Activated T-cell treated with anti-CD3 and anti-CD28 coated beads for 4 hours (primary cell): Measurements from ENCODE around the gene CDK5R1.
A peak's percentile ranks its signal among the peaks of the same experiment; 100 is the strongest.
"Not testable (repeated sequence)": the region's sequence is repeated elsewhere in the genome, so short reads cannot be mapped to it uniquely, and the experiment has no call there.

Source experiments
- DNase-seq: peaks from one replicate; pipeline ENCODE4 v3.0.0-alpha.2; 2020

The CDK5R1 gene

DNA sequence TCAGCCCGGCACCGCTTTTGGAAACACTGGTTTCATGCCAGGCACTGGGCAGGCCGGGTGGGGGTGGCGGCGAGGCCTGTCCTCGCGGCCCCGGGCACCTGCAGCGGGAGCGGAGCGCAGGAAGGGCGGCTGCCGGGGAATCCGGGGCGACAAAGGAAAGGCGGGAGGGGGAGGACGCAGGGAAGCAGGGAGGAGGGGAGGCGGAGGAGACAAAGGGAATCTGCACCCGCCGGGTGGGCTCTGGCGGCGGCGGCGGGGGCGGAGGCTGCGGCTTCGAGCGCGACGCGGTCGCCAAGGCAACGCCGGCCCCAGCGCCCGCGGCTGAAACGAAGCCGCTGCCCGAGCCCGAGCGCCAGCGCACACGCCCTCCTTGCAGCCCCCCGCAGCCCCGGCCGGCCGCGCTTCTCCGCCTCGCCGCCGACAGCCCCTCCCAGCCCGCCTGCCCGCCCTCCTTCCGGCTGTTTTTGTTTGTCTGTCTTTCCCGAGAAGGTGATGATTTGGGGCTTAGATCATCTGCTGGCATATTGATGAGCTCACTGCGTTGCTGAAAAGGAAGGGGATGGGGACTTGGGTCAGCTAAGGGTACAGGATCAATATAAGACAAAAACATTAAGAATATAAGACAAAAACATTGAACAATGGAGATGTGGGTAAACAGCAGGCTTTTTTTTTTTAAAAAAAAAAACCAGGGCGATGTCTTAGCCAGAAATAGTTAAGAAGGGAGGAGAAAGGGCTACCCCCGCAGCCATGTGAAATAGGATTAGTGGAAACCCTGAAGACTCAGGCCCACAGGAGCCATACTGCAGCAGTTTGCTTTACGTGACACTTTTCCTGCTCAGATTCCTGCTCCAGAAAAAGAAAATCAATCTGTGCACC, 32.7 kb downstream of the CDK5R1 start:
- peak; percentile 42 for DNase-seq

DNA sequence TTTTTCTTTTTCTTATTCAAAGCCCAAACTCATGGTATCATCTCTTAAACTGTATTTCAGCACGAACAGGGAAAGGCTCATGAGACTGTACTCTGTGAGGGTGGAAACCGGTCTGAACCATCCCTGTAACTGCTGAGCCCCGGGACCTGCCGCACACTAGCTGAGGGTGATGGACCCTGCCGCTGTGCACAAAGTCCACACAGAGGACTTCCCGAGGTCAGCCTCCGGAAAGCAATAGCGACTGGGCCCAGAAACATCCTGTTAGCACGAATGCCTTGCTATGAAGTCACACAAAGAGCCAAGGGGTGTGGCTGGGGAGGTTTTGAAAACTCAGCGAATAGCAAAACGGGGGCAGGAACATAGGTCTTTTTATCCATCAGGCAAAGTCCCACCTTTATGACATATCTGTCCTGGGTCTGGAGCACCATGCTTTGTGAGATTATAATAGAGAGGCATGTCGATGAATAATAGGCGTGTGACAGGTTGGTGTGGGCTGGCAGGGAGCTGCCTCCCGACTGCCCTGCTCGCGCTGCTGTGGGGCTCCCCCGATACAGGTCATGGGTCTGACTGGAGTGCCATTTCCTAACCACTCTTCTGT, 33.4 kb downstream of the CDK5R1 start:
- DNase-seq: no peak

DNA sequence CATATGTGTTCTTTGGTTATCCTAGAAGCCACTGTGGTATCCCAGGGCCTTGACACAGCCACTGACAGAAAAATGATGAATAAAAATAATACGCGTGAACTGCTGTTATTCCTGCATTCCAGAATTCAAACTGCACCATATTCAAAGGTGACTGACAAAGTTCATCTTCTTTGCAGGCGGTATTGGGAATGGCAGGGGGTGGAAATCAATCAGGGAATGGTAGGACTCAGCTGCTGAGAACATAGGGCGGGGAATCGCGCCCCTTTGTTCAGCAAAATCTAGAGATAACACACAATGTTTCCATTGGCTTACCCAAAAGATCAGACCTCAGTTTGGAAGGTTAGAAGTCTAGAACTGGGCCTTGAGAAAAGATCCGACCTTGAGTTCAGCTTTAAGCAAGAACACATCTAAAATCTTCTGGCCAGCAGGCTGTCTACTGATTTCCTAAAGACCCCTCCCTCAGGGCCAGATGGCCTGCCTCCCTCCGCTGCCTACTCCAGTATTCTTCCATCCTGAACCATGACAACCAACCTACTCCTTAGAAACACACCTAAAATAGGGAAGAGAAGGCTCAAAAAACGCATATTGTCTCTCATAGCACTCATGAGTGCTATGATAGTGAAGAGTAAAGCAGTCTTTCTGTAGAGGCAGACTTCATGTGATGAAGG, 34.1 kb downstream of the CDK5R1 start:
- DNase-seq: no peak

DNA sequence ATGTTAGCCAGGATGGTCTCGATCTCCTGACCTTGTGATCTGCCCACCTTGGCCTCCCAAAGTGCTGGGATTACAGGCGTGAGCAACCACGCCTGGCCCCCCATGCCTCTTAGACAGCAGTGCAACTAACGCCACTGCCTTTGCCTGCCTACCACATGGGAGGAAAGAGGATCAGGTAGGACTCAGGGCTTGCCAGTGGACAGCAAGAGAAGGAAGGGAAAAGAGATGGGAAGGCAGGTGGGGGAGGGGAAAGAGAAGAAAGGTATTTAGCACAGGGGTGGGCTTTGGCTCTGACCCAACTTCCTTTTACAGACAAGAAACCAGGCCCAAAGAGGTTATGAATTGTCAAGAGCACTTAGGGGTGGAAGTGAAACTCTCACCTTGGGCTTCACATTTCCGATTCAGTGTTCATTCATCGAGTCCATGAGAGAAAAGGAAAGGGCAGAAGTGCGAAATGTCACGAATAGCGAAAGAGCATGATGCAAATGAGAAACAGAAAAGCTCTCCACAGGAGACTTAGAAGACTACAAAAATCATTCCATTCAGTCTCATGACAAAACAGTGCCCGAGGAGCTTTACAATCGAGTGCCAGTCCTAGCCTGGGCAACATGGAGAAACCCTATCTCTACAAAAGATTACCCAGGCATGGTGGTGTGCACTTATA, 36.4 kb downstream of the CDK5R1 start:
- no peak for DNase-seq

DNA sequence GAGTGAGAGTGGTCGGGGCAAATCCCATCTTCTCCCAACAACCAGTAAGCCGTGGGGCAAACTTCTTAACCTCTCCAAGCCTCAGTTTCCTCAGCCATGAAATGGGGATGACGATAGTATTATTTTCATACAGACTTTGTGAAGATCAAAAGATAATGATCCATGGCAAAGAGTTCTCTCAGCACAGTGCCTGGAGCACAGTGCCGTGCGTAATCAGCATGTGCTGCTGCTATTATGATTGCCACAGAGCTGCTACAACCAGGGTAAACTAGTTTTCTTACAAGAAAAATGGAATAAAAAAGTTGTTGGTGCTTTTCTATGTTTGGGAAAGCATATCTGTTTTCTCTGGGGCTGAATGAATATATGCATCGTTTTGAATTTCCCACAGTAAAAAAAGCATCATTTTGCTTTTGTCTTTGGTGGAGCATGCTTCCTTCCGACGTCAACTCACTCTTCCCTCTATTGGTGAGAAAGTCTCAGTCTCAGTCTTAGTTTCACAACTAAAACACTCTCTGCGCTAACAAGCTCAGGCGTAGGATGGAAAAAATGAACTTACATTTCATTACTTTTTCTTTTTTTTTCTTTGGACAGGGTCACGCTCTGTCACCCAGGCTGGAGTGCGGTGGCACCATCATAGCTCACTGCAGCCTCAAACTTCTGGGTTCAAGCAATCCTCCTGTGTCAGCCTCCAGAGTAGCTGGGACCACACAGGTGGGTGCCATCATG, 37.2 kb downstream of the CDK5R1 start:
- DNase-seq: no peak

DNA sequence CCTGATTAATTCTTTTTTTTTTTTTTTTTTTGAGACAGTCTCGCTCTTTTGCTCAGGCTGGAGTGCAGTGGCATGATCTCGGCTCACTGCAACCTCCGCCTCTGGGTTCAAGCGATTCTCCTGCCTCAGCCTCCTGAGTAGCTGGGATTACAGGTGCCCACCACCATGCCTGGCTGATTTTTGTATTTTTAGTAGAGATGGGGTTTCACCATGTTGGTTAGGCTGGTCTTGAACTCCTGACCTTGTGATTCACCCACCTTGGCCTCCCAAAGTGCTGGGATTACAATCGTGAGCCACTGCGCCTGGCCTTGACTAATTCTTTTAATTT, 37.7 kb downstream of the CDK5R1 start:
- not testable (repeated sequence) for DNase-seq

DNA sequence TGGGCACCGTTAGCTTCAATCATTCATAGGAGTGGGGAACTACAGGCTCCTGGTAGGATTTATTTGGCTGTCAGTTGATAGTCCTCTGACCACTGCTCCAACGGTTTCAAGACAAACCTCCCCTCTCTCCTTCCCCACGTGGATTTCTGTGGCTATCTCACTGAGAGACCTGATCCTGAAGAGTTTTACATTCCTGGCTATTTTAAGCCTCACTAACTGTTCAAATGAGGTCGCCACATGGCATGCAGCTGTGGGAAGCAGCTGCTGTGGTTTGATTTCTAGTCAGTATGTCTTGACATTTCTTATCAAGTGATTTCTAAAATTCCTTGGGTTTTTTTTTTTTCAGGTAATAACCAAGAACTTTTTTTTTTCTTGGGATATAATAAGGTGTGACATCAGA, 38.3 kb downstream of the CDK5R1 start:
- DNase-seq: no peak

DNA sequence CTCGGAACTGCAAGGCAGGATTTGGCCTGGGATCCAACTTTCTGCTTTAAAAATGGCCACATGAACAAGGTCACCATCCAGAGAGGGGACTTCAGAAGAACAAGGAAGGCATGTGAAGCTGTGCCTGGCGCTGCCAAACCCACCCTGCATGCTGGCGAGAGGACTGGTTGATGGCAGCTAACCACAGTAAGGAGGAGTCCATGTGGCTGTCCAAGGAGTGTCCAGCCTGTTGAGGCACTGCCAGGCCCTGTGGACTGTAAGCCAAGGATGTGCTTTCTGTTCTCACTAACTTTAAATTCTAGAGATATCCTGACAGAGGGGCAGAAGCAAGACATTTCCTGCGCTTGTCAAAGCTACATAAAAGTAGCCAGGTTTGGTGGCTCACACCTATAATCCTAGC, 40.4 kb downstream of the CDK5R1 start:
- DNase-seq: no peak

DNA sequence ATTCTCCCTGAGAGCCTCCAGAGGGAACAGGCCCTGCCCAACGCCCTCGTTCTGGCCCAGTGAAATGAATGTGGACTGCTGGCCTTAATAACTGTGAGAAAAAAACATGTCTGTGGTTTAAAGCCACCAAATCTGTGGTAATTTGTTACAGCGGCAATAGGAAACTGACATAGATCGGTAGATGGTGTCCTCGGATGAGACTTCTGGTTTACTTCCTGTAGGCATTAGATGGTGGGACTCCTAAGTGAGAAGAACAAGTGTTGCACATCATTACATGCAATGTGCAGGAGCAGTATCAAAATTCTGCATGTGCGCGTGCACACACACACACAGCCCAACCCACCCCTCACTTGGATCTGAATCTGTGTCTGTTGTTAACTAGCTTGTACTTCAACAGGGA, 42.0 kb downstream of the CDK5R1 start:
- no peak for DNase-seq

DNA sequence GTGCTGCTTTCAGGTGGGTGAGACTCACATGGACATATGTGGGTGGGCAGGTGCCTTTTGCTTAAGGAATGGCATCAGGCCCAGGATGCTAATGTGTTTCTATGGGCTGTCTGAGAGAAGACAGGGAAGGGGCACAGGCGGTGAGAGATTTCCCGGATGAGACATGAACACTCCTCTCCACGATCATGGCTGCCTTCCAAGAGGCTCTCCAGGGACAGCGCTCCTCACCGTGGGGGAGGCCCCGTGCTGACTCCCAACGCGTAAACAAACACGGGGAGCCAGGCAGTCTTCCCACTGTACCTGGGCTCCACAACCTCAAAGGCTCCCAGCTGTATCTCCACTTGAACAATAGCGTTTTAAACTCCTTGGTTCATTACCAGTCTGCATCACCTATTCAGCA, 42.8 kb downstream of the CDK5R1 start:
- no peak for DNase-seq

DNA sequence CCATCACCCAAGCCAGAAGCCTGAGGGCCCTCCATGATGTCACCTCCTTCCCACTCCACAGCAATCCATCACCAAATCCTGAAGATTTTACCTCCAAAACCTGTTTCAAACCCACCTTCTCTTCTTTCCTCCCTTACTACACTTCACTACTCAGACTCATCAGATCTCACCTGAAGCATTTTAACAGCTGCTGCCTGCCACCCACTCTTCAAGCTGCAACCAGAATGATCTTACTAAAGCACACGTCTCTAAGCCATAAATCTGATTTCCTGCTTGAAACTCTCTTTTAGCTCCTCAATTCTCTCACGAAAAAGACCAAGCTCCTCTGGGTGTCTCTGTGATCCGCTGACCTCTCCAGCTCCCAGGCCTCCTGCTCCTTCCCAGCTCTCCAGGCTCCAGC, 46.5 kb downstream of the CDK5R1 start:
- no peak for DNase-seq

DNA sequence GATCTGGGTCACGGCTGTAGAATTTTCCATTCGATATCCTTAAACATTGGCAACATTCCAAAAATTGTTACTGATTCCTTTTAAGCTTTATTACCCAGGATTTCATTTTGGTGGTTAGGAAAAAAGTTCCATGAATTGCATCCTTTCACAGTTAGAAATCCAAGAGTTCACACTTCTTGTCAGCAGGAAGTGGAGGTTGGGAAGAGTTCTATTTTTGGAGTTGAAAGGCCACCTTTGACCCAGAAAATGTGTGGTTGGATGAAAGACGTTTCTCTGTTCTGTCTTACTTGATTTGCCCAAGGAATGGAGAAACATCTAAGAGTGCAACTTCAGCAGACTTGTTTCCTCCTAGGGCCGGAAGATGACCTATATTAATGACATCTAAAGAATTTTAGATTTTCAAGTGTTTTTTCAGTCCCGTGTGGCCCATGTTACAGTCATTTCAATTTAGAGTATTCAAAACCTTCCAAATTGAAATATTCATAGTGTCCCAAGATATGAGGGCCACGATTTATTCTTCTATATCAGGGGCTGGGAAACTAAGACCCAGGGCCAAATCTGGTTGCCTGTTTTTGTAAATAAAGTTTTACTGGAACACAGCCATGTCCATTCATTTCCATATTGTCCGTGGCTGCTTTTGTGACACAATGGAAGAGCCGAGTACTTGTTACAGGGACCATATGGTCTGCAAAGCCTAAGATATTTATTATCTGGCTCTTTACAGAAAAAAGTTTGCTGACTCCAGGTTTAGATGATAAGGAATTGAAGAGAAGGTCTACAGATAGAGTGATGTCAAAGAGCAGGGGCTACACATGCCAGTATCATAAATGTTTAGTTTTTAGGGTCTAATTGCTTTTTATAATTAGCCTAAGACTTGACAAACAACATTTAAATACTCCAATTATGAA, 50.2 kb downstream of the CDK5R1 start:
- no peak for DNase-seq
